ENCODE results near the gene THBS1. TPM values are rescaled to one million over a fixed set of nuclear protein-coding genes. Genes with fewer than 3 reads are reported as not detected.

Gene THBS1
- total RNA-seq = 724 and 2,470 TPM in 2 replicates

DNA sequence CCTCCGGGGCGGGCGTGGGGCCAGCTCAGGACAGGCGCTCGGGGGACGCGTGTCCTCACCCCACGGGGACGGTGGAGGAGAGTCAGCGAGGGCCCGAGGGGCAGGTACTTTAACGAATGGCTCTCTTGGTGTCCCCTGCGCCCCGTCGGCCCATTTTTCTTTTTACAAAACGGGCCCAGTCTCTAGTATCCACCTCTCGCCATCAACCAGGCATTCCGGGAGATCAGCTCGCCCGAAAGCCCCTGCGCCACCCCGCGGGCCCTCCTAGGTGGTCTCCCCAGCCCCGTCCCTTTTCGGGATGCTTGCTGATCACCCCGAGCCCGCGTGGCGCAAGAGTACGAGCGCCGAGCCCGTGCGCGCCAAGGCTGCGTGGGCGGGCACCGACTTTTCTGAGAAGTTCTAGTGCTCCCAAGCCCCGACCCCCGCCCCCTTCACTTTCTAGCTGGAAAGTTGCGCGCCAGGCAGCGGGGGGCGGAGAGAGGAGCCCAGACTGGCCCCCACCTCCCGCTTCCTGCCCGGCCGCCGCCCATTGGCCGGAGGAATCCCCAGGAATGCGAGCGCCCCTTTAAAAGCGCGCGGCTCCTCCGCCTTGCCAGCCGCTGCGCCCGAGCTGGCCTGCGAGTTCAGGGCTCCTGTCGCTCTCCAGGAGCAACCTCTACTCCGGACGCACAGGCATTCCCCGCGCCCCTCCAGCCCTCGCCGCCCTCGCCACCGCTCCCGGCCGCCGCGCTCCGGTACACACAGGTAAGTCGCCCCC, at the start of gene THBS1:
TSS of gene THBS1 (plus strand) at position 595 of the 757 bp plus-strand sequence. CDS start 779 bp downstream, outside the sequence.

Other genes with a start within 250 kb of the THBS1 start
- 1.6 and 2.6 TPM in 2 replicates for gene FSIP1, start 201.8 kb downstream of the THBS1 start, total RNA-seq

All from smooth muscle cell of trachea (primary cell).